ENCODE data around the gene PLCH1.

GRCh38 chr3:155453512-155453911 is 291.4 kb downstream of the PLCH1 start:
- TF ChIP-seq, protein P1, sequence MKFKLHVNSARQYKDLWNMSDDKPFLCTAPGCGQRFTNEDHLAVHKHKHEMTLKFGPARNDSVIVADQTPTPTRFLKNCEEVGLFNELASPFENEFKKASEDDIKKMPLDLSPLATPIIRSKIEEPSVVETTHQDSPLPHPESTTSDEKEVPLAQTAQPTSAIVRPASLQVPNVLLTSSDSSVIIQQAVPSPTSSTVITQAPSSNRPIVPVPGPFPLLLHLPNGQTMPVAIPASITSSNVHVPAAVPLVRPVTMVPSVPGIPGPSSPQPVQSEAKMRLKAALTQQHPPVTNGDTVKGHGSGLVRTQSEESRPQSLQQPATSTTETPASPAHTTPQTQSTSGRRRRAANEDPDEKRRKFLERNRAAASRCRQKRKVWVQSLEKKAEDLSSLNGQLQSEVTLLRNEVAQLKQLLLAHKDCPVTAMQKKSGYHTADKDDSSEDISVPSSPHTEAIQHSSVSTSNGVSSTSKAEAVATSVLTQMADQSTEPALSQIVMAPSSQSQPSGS (IDR thresholded peaks at IDR 0.05; ENCODE audit: low read length) = no peak
- TF ChIP-seq CTCF (IDR thresholded peaks at IDR 0.05; ENCODE audit: control extremely low read depth in 1 of 3, insufficient read depth in 1 of 3, low read depth in 1 of 3, low read length in 3 of 3) (no peak), CREB1 (IDR thresholded peaks at IDR 0.05) (no peak), YY1 (IDR thresholded peaks at IDR 0.05; ENCODE audit: low read depth, low read length) (no peak), KDM1A (IDR thresholded peaks at IDR 0.05; ENCODE audit: borderline replicate concordance, low read length) (no peak)

Measured in H1 (cell line).